Activated CD4-positive, alpha-beta T cell treated with anti-CD3 and anti-CD28 coated beads for 48 hours (primary cell): ENCODE data around the gene WFDC10A.
"Not testable (repeated sequence)": the region's sequence is repeated elsewhere in the genome, so short reads cannot be mapped to it uniquely, and the experiment has no call there.

ENCODE experiments used
- DNase-seq: peaks from one replicate; pipeline ENCODE4 v3.0.0-alpha.2; 2020

WFDC10A gene

GRCh38 chr20:45629496-45630100 lies at the start of gene WFDC10A:
Gene WFDC10A, plus strand, starts transcription at chr20:45629739. Its CDS starts 75 bp downstream, at chr20:45629814.
- DNase-seq = peak; percentile 49

- DNase-seq = no peak
These were observed 47.8 kb upstream of the WFDC10A start for GRCh38 chr20:45581702-45582101.

- no peak for DNase-seq
These were observed 46.0 kb upstream of the WFDC10A start for GRCh38 chr20:45583502-45583901.

- not testable (repeated sequence) for DNase-seq
These were observed 45.2 kb upstream of the WFDC10A start for GRCh38 chr20:45584294-45584693.

- not testable (repeated sequence) for DNase-seq
These were observed 43.6 kb upstream of the WFDC10A start for GRCh38 chr20:45585986-45586385.

GRCh38 chr20:45588800-45589199 lies 40.7 kb upstream of the WFDC10A start:
- no peak for DNase-seq

- DNase-seq = no peak
These were observed 39.8 kb upstream of the WFDC10A start for GRCh38 chr20:45589725-45590124.

- DNase-seq = peak; percentile 39
These were observed 36.9 kb upstream of the WFDC10A start for GRCh38 chr20:45592574-45593189.

- no peak for DNase-seq
These were observed 36.0 kb upstream of the WFDC10A start for GRCh38 chr20:45593498-45593897.

- DNase-seq = no peak
These were observed 34.3 kb upstream of the WFDC10A start for GRCh38 chr20:45595235-45595634.

GRCh38 chr20:45607810-45608209 lies 21.7 kb upstream of the WFDC10A start:
- no peak for DNase-seq

GRCh38 chr20:45611054-45611453 lies 18.5 kb upstream of the WFDC10A start:
- peak; percentile 76 for DNase-seq

GRCh38 chr20:45612314-45612713 lies 17.2 kb upstream of the WFDC10A start:
- no peak for DNase-seq

GRCh38 chr20:45617591-45617990 lies 11.9 kb upstream of the WFDC10A start:
- no peak for DNase-seq

- DNase-seq = no peak
These were observed 7.9 kb upstream of the WFDC10A start for GRCh38 chr20:45621593-45621992.

- DNase-seq = no peak
These were observed 3.0 kb upstream of the WFDC10A start for GRCh38 chr20:45626540-45626939.

- no peak for DNase-seq
These were observed 832 bp downstream of the WFDC10A start for GRCh38 chr20:45630371-45630770.

GRCh38 chr20:45631184-45631583 lies 1.6 kb downstream of the WFDC10A start, which contains the start of gene WFDC9:
Gene WFDC9, minus strand, starts transcription at chr20:45631284. Its CDS starts 21,103 bp downstream, at chr20:45610181.
- DNase-seq = no peak

GRCh38 chr20:45636513-45636912 lies 7.0 kb downstream of the WFDC10A start:
- DNase-seq = no peak

GRCh38 chr20:45639687-45640086 lies 10.1 kb downstream of the WFDC10A start:
- no peak for DNase-seq

- not testable (repeated sequence) for DNase-seq
These were observed 11.5 kb downstream of the WFDC10A start for GRCh38 chr20:45641076-45641475.

- DNase-seq = not testable (repeated sequence)
These were observed 16.3 kb downstream of the WFDC10A start for GRCh38 chr20:45645869-45646268.

- no peak for DNase-seq
These were observed 17.3 kb downstream of the WFDC10A start for GRCh38 chr20:45646875-45647274.

GRCh38 chr20:45647441-45648050 lies 18.0 kb downstream of the WFDC10A start:
- DNase-seq = no peak
